GM23338 (cell line): ENCODE results near the gene PIAS4. TPM values are rescaled to one million over a fixed set of nuclear protein-coding genes. Genes with fewer than 3 reads are reported as not detected.

ENCODE experiments used
- ATAC-seq: fragments of 200-7000 bp; cut with Tn5 transposase; 3 replicates; pipeline ENCODE4 v1.9.1; 2020
- DNase-seq: peaks from one replicate; pipeline ENCODE4 v3.0.0-alpha.2; 2015; ENCODE audit warnings: low spot score
- H2AFZ ChIP-seq: fragments of 200-600 bp; sonication (generic); 2 replicates; pipeline ENCODE4 v1.8.0; 2016; ENCODE audit warnings: antibody characterized with exemption, mild to moderate bottlenecking, moderate library complexity
- H3F3A ChIP-seq: fragments of 200-600 bp; sonication (generic); replicated peaks from 2 replicates; pipeline ENCODE4 v1.8.0; 2017; ENCODE audit warnings: antibody characterized with exemption, mixed run types, low read depth
- H3K27ac ChIP-seq: fragments of 200-600 bp; sonication (generic); 2 replicates; pipeline ENCODE4 v1.6.1; 2016; ENCODE audit warnings: low read depth
- H3K27me3 ChIP-seq: fragments of 200-600 bp; sonication (generic); 2 replicates; pipeline ENCODE4 v1.8.0; 2016; ENCODE audit warnings: mild to moderate bottlenecking, mixed run types, moderate library complexity; ENCODE audit not compliant: insufficient read depth
- H3K36me3 ChIP-seq: fragments of 200-600 bp; sonication (generic); 2 replicates; pipeline ENCODE4 v1.8.0; 2016; ENCODE audit warnings: mild to moderate bottlenecking; ENCODE audit not compliant: insufficient read depth
- H3K4me1 ChIP-seq: fragments of 200-600 bp; sonication (generic); 2 replicates; pipeline ENCODE4 v1.8.0; 2016; ENCODE audit warnings: mild to moderate bottlenecking, moderate library complexity; ENCODE audit not compliant: insufficient read depth
- H3K4me2 ChIP-seq: fragments of 200-600 bp; sonication (generic); 2 replicates; pipeline ENCODE4 v1.7.1; 2017; ENCODE audit warnings: mixed run types
- H3K4me3 ChIP-seq: fragments of 200-600 bp; sonication (generic); 2 replicates; pipeline ENCODE4 v1.6.1; 2016; ENCODE audit warnings: mixed run types
- H3K79me2 ChIP-seq: fragments of 200-600 bp; sonication (generic); replicated peaks from 2 replicates; pipeline ENCODE4 v1.8.0; 2017; ENCODE audit warnings: mild to moderate bottlenecking; ENCODE audit not compliant: insufficient read depth
- H3K9me2 ChIP-seq: fragments of 200-600 bp; sonication (generic); 2 replicates; pipeline ENCODE4 v1.8.0; 2017; ENCODE audit not compliant: insufficient read depth
- H4K20me1 ChIP-seq: fragments of 200-600 bp; sonication (generic); replicated peaks from 2 replicates; pipeline ENCODE4 v1.8.0; 2017; ENCODE audit warnings: mild to moderate bottlenecking; ENCODE audit not compliant: insufficient read depth
- H3K27ac Mint-ChIP-seq: 2 replicates; pipeline ENCODE4 v1.8.0; 2020; ENCODE audit warnings: inconsistent platforms, mild to moderate bottlenecking, moderate library complexity, mixed read lengths
- H3K27me3 Mint-ChIP-seq: 3 replicates; pipeline ENCODE4 v1.8.0; 2022; ENCODE audit warnings: low read depth, mild to moderate bottlenecking, moderate library complexity, mixed read lengths, inconsistent platforms; ENCODE audit not compliant: insufficient read depth, poor library complexity
- H3K36me3 Mint-ChIP-seq: 3 replicates; pipeline ENCODE4 v1.8.0; 2021; ENCODE audit warnings: low read depth, mild to moderate bottlenecking, inconsistent platforms, moderate library complexity, mixed read lengths
- H3K4me1 Mint-ChIP-seq: 3 replicates; pipeline ENCODE4 v1.8.0; 2020; ENCODE audit warnings: mild to moderate bottlenecking, inconsistent platforms, mixed read lengths
- H3K4me3 Mint-ChIP-seq: 3 replicates; pipeline ENCODE4 v1.8.0; 2021; ENCODE audit warnings: moderate library complexity, mild to moderate bottlenecking, inconsistent platforms, mixed read lengths
- H3K9me3 Mint-ChIP-seq: 3 replicates; pipeline ENCODE4 v1.8.0; 2020; ENCODE audit warnings: moderate library complexity, mild to moderate bottlenecking, inconsistent platforms, mixed read lengths
- CREB1 ChIP-seq: fragments of 250-450 bp; sonication (Bioruptor Pico); IDR thresholded peaks from 2 replicates; pipeline ENCODE4 v1.5.0; 2020; ENCODE audit warnings: low read depth, mild to moderate bottlenecking, moderate library complexity
- EZH2 ChIP-seq: fragments of 200-600 bp; sonication (generic); IDR thresholded peaks from one replicate; pipeline ENCODE4 v1.8.0; 2017; ENCODE audit warnings: antibody characterized with exemption, mild to moderate bottlenecking, low read depth; ENCODE audit not compliant: unreplicated experiment
- EZH2phosphoT487 ChIP-seq: fragments of 200-600 bp; sonication (generic); IDR thresholded peaks from one replicate; pipeline ENCODE4 v1.8.1; 2018; ENCODE audit warnings: antibody characterized with exemption; ENCODE audit not compliant: unreplicated experiment
- NANOG ChIP-seq: IDR thresholded peaks from 2 replicates; pipeline ENCODE4 v1.6.1; 2016; ENCODE audit warnings: antibody characterized with exemption, borderline replicate concordance
- POLR2AphosphoS5 ChIP-seq: IDR thresholded peaks from 2 replicates; pipeline ENCODE4 v1.6.1; 2016; ENCODE audit warnings: antibody characterized with exemption, low read depth
- STAT1 ChIP-seq: IDR thresholded peaks from one replicate; pipeline ENCODE4 v1.6.1; 2016; ENCODE audit warnings: antibody characterized with exemption; ENCODE audit not compliant: unreplicated experiment
- ZNF114 ChIP-seq: fragments of 250-450 bp; sonication (Bioruptor Pico); IDR thresholded peaks from 2 replicates; pipeline ENCODE4 v1.5.0; 2020; ENCODE audit warnings: mild to moderate bottlenecking, moderate library complexity
- ZNF331 ChIP-seq: fragments of 250-450 bp; sonication (Bioruptor Pico); IDR thresholded peaks from 2 replicates; pipeline ENCODE4 v1.5.0; 2020; ENCODE audit warnings: low read depth, mild to moderate bottlenecking, moderate library complexity
- polyA plus RNA-seq: library from polyadenylated mRNA; unstranded; fragments of >200 nt; fragmentation: Nextera tagmentation; extraction: Ambion mirVana; gene quantifications from 2 replicates; pipeline ENCODE4 v1.2.1, GENCODE V29; 2016
- total RNA-seq: library from RNA; depleted of rRNA; stranded (reverse); fragments of >200 nt; shearing (Covaris generic); gene quantifications from 2 replicates; pipeline ENCODE4 v1.2.3, GENCODE V29; 2014
- TF ChIP-seq, protein P1 (sequence below), 2 experiments: fragments of 200-600 bp in 1 of 2; sonication (generic) in 1 of 2; conservative IDR thresholded peaks; 2 replicates each; pipeline versions ENCODE4 v1.5.1 to v1.6.1; 2016 to 2017; ENCODE audit warnings: antibody characterized with exemption in 2 of 2, low read depth in 2 of 2, mild to moderate bottlenecking in 2 of 2, moderate library complexity in 1 of 2
- TF ChIP-seq, protein P2 (sequence below): IDR thresholded peaks from one replicate; pipeline ENCODE4 v1.6.1; 2018; ENCODE audit warnings: antibody characterized with exemption; ENCODE audit not compliant: unreplicated experiment
- TF ChIP-seq, protein P3 (sequence below): IDR thresholded peaks from 2 replicates; pipeline ENCODE4 v1.6.1; 2016; ENCODE audit warnings: antibody characterized with exemption

The PIAS4 gene
- total and polyA plus RNA-seq, 2 experiments from 2014 or later: 17.0 to 48.4 TPM

DNA sequence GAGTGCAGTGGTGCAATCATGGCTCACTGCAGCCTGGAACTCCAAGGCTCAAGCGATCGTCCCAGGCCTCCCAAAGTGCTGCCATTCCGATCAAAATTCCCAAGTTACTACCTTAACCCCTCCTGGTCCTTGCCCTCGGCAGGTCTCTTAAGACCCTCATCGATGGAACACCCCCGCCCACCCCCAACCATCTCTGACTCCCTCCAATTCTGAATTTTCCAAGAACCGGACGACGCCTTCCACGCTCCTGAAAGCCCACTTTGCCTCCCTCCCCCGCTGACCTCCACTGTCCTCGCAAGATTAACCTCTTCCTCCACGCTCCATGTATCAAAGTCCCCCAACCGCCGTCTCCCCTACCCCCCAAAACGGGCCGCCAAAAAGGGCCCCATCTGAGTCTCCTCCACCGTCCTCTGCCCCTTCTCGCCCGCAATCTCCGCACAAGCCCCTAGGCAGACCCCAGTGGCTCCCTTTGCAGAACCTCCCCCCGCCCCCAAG lies 37.2 kb upstream of the PIAS4 start:
- Mint-ChIP-seq H3K27me3 (peaks cover 25% of the 10 kb centered on the region), H3K4me3 (peak overlapping the region; percentile 94), H3K27ac (peak overlapping the region; percentile 96), H3K9me3 (no peaks in the 10 kb centered on the region; the same call in 2 of the 3 replicates), H3K4me1 (peaks cover 28% of the 10 kb centered on the region), H3K36me3 (peaks cover 55% of the 10 kb centered on the region)
- Histone ChIP-seq H3K27me3 (no peaks in the 10 kb centered on the region), H3K4me2 (peak overlapping the region; percentile 92), H3K4me3 (peak overlapping the region; percentile 93), H3K9me2 (no peaks in the 10 kb centered on the region), H2AFZ (no peak overlapping the region), H3K36me3 (peaks cover 10% of the 10 kb centered on the region), H4K20me1 (peaks cover 29% of the 10 kb centered on the region), H3F3A (peaks cover 43% of the 10 kb centered on the region), H3K4me1 (peaks cover 15% of the 10 kb centered on the region), H3K27ac (peak overlapping the region; percentile 93), H3K79me2 (peaks cover 46% of the 10 kb centered on the region)
- no peak for ATAC-seq
- DNase-seq: no peak
- TF ChIP-seq ZNF114 (CRISPR knock-in tag): no peak
- TF ChIP-seq, protein P1, sequence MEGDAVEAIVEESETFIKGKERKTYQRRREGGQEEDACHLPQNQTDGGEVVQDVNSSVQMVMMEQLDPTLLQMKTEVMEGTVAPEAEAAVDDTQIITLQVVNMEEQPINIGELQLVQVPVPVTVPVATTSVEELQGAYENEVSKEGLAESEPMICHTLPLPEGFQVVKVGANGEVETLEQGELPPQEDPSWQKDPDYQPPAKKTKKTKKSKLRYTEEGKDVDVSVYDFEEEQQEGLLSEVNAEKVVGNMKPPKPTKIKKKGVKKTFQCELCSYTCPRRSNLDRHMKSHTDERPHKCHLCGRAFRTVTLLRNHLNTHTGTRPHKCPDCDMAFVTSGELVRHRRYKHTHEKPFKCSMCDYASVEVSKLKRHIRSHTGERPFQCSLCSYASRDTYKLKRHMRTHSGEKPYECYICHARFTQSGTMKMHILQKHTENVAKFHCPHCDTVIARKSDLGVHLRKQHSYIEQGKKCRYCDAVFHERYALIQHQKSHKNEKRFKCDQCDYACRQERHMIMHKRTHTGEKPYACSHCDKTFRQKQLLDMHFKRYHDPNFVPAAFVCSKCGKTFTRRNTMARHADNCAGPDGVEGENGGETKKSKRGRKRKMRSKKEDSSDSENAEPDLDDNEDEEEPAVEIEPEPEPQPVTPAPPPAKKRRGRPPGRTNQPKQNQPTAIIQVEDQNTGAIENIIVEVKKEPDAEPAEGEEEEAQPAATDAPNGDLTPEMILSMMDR (conservative IDR thresholded peaks at IDR 0.05; ENCODE audit: low read depth in 2 of 2): no peak
- no peak for TF ChIP-seq NANOG

DNA sequence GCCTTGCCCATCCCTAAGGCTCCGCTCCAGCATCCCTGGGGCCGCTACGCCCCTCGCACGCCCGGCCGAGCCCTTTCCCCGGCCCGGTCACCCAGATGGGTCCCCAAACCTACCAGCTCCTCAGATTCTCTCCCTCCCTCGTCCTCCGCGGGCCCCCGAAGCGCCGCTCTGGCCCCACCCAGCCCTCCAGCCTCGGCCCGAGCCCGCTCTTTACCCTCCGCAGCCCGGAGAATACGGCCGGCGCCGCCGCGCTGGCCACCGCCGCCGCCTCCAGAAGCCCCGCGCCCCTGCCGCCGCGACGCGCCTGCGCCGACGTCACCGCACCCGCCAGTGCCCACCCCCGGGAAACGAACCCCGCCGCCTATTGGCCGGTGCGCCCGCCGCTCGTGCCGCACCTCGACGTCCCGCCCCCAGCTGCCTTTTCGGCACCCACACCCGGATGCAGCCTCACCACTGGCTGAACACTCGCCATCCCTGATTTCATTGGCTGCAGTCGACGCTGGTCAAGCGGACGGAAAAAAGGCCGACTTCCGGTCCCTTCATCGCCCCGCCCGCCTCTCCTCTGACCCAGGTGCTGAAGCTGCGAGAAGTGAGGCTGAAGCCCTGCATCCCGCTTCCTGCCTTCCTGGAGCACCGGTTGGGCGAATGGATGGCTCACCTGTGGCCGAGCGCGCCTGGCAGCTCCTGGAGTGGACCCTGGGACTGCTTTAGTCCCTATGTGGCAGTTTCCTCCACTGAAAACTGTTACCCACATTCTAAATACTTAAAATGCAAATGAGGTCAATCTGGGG lies 36.5 kb upstream of the PIAS4 start, which contains the start of gene DAPK3:
TSS of gene DAPK3 (minus strand) at position 292 of the 791 bp plus-strand sequence. CDS start 1,364 bp downstream, outside the sequence.
- ATAC-seq: peak; percentile 65
- H4K20me1 ChIP-seq: peaks cover 23% of the 10 kb centered on the region
- H3K4me1 ChIP-seq: peaks cover 15% of the 10 kb centered on the region
- DNase-seq: peak; percentile 99
- peak within 1 kb of the TSS; percentile 93 for H3K27ac ChIP-seq
- no peak for TF ChIP-seq STAT1
- no peak for TF ChIP-seq EZH2
- TF ChIP-seq EZH2phosphoT487: no peak
- peak; percentile 91 for TF ChIP-seq CREB1
- TF ChIP-seq, protein P2, sequence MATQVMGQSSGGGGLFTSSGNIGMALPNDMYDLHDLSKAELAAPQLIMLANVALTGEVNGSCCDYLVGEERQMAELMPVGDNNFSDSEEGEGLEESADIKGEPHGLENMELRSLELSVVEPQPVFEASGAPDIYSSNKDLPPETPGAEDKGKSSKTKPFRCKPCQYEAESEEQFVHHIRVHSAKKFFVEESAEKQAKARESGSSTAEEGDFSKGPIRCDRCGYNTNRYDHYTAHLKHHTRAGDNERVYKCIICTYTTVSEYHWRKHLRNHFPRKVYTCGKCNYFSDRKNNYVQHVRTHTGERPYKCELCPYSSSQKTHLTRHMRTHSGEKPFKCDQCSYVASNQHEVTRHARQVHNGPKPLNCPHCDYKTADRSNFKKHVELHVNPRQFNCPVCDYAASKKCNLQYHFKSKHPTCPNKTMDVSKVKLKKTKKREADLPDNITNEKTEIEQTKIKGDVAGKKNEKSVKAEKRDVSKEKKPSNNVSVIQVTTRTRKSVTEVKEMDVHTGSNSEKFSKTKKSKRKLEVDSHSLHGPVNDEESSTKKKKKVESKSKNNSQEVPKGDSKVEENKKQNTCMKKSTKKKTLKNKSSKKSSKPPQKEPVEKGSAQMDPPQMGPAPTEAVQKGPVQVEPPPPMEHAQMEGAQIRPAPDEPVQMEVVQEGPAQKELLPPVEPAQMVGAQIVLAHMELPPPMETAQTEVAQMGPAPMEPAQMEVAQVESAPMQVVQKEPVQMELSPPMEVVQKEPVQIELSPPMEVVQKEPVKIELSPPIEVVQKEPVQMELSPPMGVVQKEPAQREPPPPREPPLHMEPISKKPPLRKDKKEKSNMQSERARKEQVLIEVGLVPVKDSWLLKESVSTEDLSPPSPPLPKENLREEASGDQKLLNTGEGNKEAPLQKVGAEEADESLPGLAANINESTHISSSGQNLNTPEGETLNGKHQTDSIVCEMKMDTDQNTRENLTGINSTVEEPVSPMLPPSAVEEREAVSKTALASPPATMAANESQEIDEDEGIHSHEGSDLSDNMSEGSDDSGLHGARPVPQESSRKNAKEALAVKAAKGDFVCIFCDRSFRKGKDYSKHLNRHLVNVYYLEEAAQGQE: peak; percentile 77
- TF ChIP-seq, protein P3, sequence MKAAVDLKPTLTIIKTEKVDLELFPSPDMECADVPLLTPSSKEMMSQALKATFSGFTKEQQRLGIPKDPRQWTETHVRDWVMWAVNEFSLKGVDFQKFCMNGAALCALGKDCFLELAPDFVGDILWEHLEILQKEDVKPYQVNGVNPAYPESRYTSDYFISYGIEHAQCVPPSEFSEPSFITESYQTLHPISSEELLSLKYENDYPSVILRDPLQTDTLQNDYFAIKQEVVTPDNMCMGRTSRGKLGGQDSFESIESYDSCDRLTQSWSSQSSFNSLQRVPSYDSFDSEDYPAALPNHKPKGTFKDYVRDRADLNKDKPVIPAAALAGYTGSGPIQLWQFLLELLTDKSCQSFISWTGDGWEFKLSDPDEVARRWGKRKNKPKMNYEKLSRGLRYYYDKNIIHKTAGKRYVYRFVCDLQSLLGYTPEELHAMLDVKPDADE: peak; percentile 51; the same call in 1 of the 2 replicates
- TF ChIP-seq ZNF331 (CRISPR knock-in tag): no peak
- TF ChIP-seq POLR2AphosphoS5: peak; percentile 80
- Mint-ChIP-seq H3K27ac (peak within 1 kb of the TSS; percentile 96), H3K4me1 (peaks cover 28% of the 10 kb centered on the region), H3K36me3 (peaks cover 56% of the 10 kb centered on the region), H3K9me3 (no peaks in the 10 kb centered on the region; the same call in 2 of the 3 replicates), H3K27me3 (peaks cover 30% of the 10 kb centered on the region), H3K4me3 (peak within 1 kb of the TSS; percentile 94)
- H3F3A ChIP-seq: peaks cover 46% of the 10 kb centered on the region
- no peak within 1 kb of the TSS for H2AFZ ChIP-seq
- no peaks in the 10 kb centered on the region for H3K9me2 ChIP-seq
- H3K36me3 ChIP-seq: peaks cover 12% of the 10 kb centered on the region
- no peaks in the 10 kb centered on the region for H3K27me3 ChIP-seq
- peak within 1 kb of the TSS; percentile 92 for H3K4me2 ChIP-seq
- peaks cover 40% of the 10 kb centered on the region for H3K79me2 ChIP-seq
- peak within 1 kb of the TSS; percentile 93 for H3K4me3 ChIP-seq
